HEK293 (cell line): Measurements from ENCODE around the gene CCDC141.
"Not testable (repeated sequence)": the region's sequence is repeated elsewhere in the genome, so short reads cannot be mapped to it uniquely, and the experiment has no call there.

Experiments
- BCL11A ChIP-seq: fragments of 450-650 bp; formaldehyde crosslinking; IDR thresholded peaks from 2 replicates; pipeline ENCODE4 v1.5.1; 2016; ENCODE audit warnings: low read depth, missing biosample characterization, missing genetic modification characterization
- IKZF3 ChIP-seq: fragments of 450-650 bp; IDR thresholded peaks from 2 replicates; pipeline ENCODE4 v1.5.0; 2018; ENCODE audit warnings: missing biosample characterization, mild to moderate bottlenecking, missing genetic modification characterization, moderate library complexity
- PRDM2 ChIP-seq: fragments of 450-650 bp; formaldehyde crosslinking; IDR thresholded peaks from 2 replicates; pipeline ENCODE4 v1.5.1; 2016; ENCODE audit warnings: missing biosample characterization, missing genetic modification characterization, borderline replicate concordance
- REST ChIP-seq: fragments of 450-650 bp; formaldehyde crosslinking; IDR thresholded peaks from 2 replicates; pipeline ENCODE4 v1.5.1; 2016; ENCODE audit warnings: missing biosample characterization, missing genetic modification characterization
- ZNF558 ChIP-seq: fragments of 450-650 bp; formaldehyde crosslinking; IDR thresholded peaks from 2 replicates; pipeline ENCODE4 v1.5.1; 2016; ENCODE audit warnings: missing biosample characterization, missing genetic modification characterization
- ZNF776 ChIP-seq: fragments of 450-650 bp; formaldehyde crosslinking; IDR thresholded peaks from 2 replicates; pipeline ENCODE4 v1.5.0; 2017; ENCODE audit warnings: missing biosample characterization, missing genetic modification characterization, borderline replicate concordance
- TF ChIP-seq, protein P1 (sequence below): fragments of 450-650 bp; formaldehyde crosslinking; IDR thresholded peaks from 2 replicates; pipeline ENCODE4 v1.5.1; 2016; ENCODE audit warnings: missing biosample characterization, missing genetic modification characterization
- TF ChIP-seq, protein P2 (sequence below): sonication (generic); formaldehyde crosslinking; IDR thresholded peaks from 2 replicates; pipeline ENCODE4 v1.8.1; 2022; ENCODE audit warnings: mild to moderate bottlenecking, moderate library complexity, missing genetic modification reagents

DNA sequence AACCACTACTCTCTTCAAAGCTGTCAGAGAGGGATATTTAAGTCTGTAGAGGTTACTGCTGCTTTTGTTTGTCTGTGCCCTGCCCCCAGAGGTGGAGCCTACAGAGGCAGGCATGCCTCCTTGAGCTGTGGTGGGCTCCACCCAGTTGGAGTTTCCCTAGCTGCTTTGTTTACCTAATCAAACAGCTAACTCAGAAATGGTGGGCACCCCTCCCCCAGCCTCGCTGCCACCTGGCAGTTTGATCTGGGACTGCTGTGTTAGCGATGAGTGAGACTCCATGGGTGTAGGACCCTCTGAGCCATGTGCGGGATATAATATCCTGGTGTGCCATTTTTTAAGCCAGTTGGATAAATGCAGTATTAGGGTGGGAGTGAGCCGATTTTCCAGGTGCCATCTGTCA, 43.0 kb upstream of the CCDC141 start:
- TF ChIP-seq, protein P1, sequence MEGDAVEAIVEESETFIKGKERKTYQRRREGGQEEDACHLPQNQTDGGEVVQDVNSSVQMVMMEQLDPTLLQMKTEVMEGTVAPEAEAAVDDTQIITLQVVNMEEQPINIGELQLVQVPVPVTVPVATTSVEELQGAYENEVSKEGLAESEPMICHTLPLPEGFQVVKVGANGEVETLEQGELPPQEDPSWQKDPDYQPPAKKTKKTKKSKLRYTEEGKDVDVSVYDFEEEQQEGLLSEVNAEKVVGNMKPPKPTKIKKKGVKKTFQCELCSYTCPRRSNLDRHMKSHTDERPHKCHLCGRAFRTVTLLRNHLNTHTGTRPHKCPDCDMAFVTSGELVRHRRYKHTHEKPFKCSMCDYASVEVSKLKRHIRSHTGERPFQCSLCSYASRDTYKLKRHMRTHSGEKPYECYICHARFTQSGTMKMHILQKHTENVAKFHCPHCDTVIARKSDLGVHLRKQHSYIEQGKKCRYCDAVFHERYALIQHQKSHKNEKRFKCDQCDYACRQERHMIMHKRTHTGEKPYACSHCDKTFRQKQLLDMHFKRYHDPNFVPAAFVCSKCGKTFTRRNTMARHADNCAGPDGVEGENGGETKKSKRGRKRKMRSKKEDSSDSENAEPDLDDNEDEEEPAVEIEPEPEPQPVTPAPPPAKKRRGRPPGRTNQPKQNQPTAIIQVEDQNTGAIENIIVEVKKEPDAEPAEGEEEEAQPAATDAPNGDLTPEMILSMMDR (tag by site-specific recombination) = not testable (repeated sequence)
- TF ChIP-seq, protein P2, sequence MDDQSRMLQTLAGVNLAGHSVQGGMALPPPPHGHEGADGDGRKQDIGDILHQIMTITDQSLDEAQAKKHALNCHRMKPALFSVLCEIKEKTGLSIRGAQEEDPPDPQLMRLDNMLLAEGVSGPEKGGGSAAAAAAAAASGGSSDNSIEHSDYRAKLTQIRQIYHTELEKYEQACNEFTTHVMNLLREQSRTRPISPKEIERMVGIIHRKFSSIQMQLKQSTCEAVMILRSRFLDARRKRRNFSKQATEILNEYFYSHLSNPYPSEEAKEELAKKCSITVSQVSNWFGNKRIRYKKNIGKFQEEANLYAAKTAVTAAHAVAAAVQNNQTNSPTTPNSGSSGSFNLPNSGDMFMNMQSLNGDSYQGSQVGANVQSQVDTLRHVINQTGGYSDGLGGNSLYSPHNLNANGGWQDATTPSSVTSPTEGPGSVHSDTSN (CRISPR knock-in tag) = not testable (repeated sequence)
- not testable (repeated sequence) for TF ChIP-seq ZNF776 (tag by site-specific recombination); ZNF558 (tag by site-specific recombination); BCL11A; REST (tag by site-specific recombination); PRDM2 (tag by site-specific recombination); IKZF3
